Endodermal cell (in vitro differentiated cells): ENCODE measurements around the gene CD69. TPM values are rescaled to one million over a fixed set of nuclear protein-coding genes. Genes with fewer than 3 reads are reported as not detected.

Experiments used
- DNase-seq: peaks from one replicate; pipeline ENCODE4 v3.0.0-alpha.2; 2017
- H3K27ac ChIP-seq: 2 replicates; pipeline ENCODE4 v1.5.1; 2013; ENCODE audit warnings: mild to moderate bottlenecking, low read depth, low read length, moderate library complexity
- H3K27me3 ChIP-seq: 2 replicates; pipeline ENCODE4 v1.6.1; 2013; ENCODE audit warnings: mild to moderate bottlenecking, low read length, moderate library complexity; ENCODE audit not compliant: insufficient read depth, control insufficient read depth, poor library complexity, severe bottlenecking
- H3K36me3 ChIP-seq: 2 replicates; pipeline ENCODE4 v1.7.0; 2013; ENCODE audit warnings: mild to moderate bottlenecking, low read length, moderate library complexity; ENCODE audit not compliant: control insufficient read depth, insufficient read depth
- H3K4me1 ChIP-seq: one replicate; pipeline ENCODE4 v1.7.0; 2013; ENCODE audit warnings: low read length; ENCODE audit not compliant: control insufficient read depth, insufficient read depth
- H3K4me3 ChIP-seq: 2 replicates; pipeline ENCODE4 v1.5.1; 2013; ENCODE audit warnings: mild to moderate bottlenecking, low read length, moderate library complexity
- H3K9ac ChIP-seq: 2 replicates; pipeline ENCODE4 v1.6.1; 2013; ENCODE audit warnings: mild to moderate bottlenecking, low read length, moderate library complexity; ENCODE audit not compliant: poor library complexity, severe bottlenecking; ENCODE audit errors: extremely low read depth
- H3K9me3 ChIP-seq: 2 replicates; pipeline ENCODE4 v1.6.1; 2013; ENCODE audit warnings: mild to moderate bottlenecking, low read length, moderate library complexity; ENCODE audit not compliant: control insufficient read depth
- H3K27ac Mint-ChIP-seq: 2 replicates; pipeline ENCODE4 v1.8.0; 2020; ENCODE audit warnings: mixed read lengths
- H3K27me3 Mint-ChIP-seq: 2 replicates; pipeline ENCODE4 v1.8.0; 2021; ENCODE audit warnings: mild to moderate bottlenecking, mixed read lengths; ENCODE audit not compliant: insufficient read depth
- H3K36me3 Mint-ChIP-seq: 2 replicates; pipeline ENCODE4 v1.8.0; 2020; ENCODE audit warnings: low read depth, mixed read lengths
- H3K4me1 Mint-ChIP-seq: 2 replicates; pipeline ENCODE4 v1.8.0; 2020; ENCODE audit warnings: mixed read lengths
- H3K4me3 Mint-ChIP-seq: 2 replicates; pipeline ENCODE4 v1.8.0; 2020; ENCODE audit warnings: mild to moderate bottlenecking, moderate library complexity, mixed read lengths
- H3K9me3 Mint-ChIP-seq: 2 replicates; pipeline ENCODE4 v1.8.0; 2020; ENCODE audit warnings: mild to moderate bottlenecking, mixed read lengths
- WGBS, 2 experiments: methylation state at CpG; one replicate each; pipeline versions ENCODE4 v1.1.5 to v1.1.7; 2013; ENCODE audit warnings: missing lambda C conversion rate in 2 of 2, mixed read lengths in 1 of 2; ENCODE audit not compliant: insufficient coverage in 1 of 2, insufficient read length in 1 of 2; 5-methylcytosine and 5-hydroxymethylcytosine counted together
- total RNA-seq, 2 donors: library from RNA; stranded (reverse); fragmentation: NEBNext Ultra II Directional in 1 of 2; extraction: Animal tissue kit (Norgen Biotek cat#: 25700) in 1 of 2; gene quantifications; 2 replicates in 1 of 2; 3 replicates in 1 of 2; pipeline ENCODE4 v1.2.1, GENCODE V29; 2021
- TF ChIP-seq, protein P1 (sequence below): fragments of 200-600 bp; sonication (generic); conservative IDR thresholded peaks from 2 replicates; pipeline ENCODE4 v1.5.0; 2021; ENCODE audit warnings: antibody characterized with exemption, mild to moderate bottlenecking

CD69 gene
- total RNA-seq, 2 donors from 2014 or later, result not detected

DNA sequence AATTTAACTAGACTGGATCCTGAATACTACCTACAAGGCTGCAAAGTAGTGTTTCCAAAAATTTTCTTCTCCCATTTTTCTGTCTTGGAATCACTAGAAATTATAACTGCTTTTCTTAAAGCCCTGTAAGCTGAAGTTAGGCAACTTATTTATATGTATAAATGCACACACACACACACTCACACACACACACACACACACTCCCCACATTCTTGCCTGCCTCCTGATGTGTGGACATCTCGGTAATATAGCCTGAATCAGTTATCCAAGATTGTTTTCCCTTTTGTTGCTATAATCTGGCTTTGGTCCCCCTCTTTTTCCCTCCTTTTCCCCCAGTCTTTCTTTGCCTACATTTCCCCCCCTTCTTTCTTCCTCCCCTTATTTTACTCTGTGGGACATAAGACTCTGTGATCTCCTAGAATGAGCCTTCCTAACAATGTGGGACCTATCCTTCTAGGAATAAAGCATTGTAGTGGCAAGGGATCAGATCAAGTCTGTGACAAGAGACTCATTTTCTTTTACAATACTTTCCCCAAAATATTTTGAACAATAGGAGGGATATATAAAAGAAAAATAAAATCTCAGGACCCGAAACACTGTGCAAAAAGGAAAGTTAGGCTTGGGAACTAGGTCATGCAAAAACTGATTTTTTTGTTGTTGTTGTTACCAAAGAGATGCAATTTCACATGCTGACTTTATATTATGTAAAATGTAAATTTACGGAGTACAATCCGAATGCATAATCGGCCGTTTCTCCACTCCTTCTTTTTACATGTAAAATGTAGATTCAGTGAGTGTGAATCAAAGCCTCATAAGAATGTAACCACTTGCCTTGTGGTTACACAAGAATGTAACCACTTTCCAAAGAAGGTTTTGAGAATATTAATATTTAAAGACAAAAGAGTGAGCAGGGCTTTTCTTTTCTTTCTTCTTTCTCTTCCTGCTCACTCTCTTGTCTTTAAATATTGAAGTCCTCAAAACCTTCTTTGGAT, 26.3 kb upstream of the CD69 start:
- Mint-ChIP-seq H3K27me3 (no peaks in the 10 kb centered on the region), H3K9me3 (peaks cover 6% of the 10 kb centered on the region), H3K4me1 (peaks cover 14% of the 10 kb centered on the region), H3K27ac (no peak overlapping the region), H3K4me3 (no peak overlapping the region), H3K36me3 (no peaks in the 10 kb centered on the region)
- H3K4me3 ChIP-seq, result no peak overlapping the region
- peak; percentile 38 for DNase-seq
- H3K9me3 ChIP-seq, result no peaks in the 10 kb centered on the region
- H3K27me3 ChIP-seq, result no peaks in the 10 kb centered on the region
- H3K36me3 ChIP-seq, result no peaks in the 10 kb centered on the region
- no peaks in the 10 kb centered on the region for H3K4me1 ChIP-seq
- 90 to 92% methylated on average over 2 to 3 of the region's 6 CpGs for WGBS, 2 experiments
- no peak overlapping the region for H3K27ac ChIP-seq
- TF ChIP-seq, protein P1, sequence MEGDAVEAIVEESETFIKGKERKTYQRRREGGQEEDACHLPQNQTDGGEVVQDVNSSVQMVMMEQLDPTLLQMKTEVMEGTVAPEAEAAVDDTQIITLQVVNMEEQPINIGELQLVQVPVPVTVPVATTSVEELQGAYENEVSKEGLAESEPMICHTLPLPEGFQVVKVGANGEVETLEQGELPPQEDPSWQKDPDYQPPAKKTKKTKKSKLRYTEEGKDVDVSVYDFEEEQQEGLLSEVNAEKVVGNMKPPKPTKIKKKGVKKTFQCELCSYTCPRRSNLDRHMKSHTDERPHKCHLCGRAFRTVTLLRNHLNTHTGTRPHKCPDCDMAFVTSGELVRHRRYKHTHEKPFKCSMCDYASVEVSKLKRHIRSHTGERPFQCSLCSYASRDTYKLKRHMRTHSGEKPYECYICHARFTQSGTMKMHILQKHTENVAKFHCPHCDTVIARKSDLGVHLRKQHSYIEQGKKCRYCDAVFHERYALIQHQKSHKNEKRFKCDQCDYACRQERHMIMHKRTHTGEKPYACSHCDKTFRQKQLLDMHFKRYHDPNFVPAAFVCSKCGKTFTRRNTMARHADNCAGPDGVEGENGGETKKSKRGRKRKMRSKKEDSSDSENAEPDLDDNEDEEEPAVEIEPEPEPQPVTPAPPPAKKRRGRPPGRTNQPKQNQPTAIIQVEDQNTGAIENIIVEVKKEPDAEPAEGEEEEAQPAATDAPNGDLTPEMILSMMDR, result no peak
- H3K9ac ChIP-seq, result no peak overlapping the region

- no peak overlapping the region for H3K27ac ChIP-seq
- Mint-ChIP-seq H3K36me3 (no peaks in the 10 kb centered on the region), H3K9me3 (peaks cover 4% of the 10 kb centered on the region), H3K4me3 (no peak overlapping the region), H3K4me1 (peaks cover 14% of the 10 kb centered on the region), H3K27ac (no peak overlapping the region), H3K27me3 (no peaks in the 10 kb centered on the region)
- H3K4me3 ChIP-seq, result no peak overlapping the region
- DNase-seq, result no peak
- no peaks in the 10 kb centered on the region for H3K4me1 ChIP-seq
- no peak overlapping the region for H3K9ac ChIP-seq
- TF ChIP-seq, protein P1, result no peak
- H3K9me3 ChIP-seq, result no peaks in the 10 kb centered on the region
- 50% methylated on average over 1 of the region's 3 CpGs; no CpG with 5 or more reads in 1 of the 2 experiments for WGBS, 2 experiments
- no peaks in the 10 kb centered on the region for H3K27me3 ChIP-seq
- no peaks in the 10 kb centered on the region for H3K36me3 ChIP-seq
Observed at GRCh38 chr12:9784816-9785215, 24.1 kb upstream of the CD69 start.

DNA sequence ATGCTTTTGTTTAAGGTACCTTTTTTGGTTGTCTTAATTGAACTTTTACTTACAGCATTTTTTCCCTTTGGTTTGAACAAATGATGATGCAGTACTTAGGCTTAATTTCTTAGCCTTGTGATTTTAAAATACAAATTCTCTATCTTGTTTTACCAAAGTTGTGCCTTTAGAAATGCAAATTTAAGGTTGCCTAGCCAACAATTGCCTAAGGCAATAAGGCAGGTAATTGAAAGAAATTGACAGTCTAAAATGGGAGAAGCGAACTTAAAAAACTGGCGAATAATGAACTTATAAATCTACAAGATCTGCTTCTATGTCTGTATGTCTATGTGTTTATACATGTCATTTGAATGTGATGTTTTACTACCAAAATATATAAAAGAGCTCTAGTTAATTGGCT, 23.6 kb upstream of the CD69 start:
- Mint-ChIP-seq H3K9me3 (peaks cover 1% of the 10 kb centered on the region), H3K36me3 (no peaks in the 10 kb centered on the region), H3K27me3 (no peaks in the 10 kb centered on the region), H3K4me3 (no peak overlapping the region), H3K27ac (no peak overlapping the region), H3K4me1 (peaks cover 14% of the 10 kb centered on the region)
- TF ChIP-seq, protein P1, result no peak
- H3K4me1 ChIP-seq, result no peaks in the 10 kb centered on the region
- no peaks in the 10 kb centered on the region for H3K9me3 ChIP-seq
- H3K27ac ChIP-seq, result no peak overlapping the region
- no peak overlapping the region for H3K9ac ChIP-seq
- WGBS, 2 experiments, result 94% methylated on average over 2 of the region's 2 CpGs; no CpG with 5 or more reads in 1 of the 2 experiments
- DNase-seq, result no peak
- no peaks in the 10 kb centered on the region for H3K27me3 ChIP-seq
- no peaks in the 10 kb centered on the region for H3K36me3 ChIP-seq
- no peak overlapping the region for H3K4me3 ChIP-seq
